Stimulated activated naive CD8-positive, alpha-beta T cell treated with anti-CD3 and anti-CD28 coated beads, Interleukin-15, Interleukin-2, amounts not matched to agents 100 U/mL and 50 U/mL, for 24 hours (primary cell): ENCODE data around the gene SULF2.

Experiments used
- ATAC-seq: fragments of 150-1000 bp; cut with Tn5 transposase; one replicate; pipeline ENCODE4 v1.10.0; 2021
- DNase-seq: peaks from one replicate; pipeline ENCODE4 v3.0.0; 2021

The SULF2 gene

GRCh38 chr20:47762699-47763268 is 22.5 kb downstream of the SULF2 start:
- DNase-seq, result no peak

GRCh38 chr20:47761482-47762047 is 23.7 kb downstream of the SULF2 start:
- DNase-seq, result no peak
- ATAC-seq, result no peak

More at GRCh38 chr20:47762699-47763268, 22.5 kb downstream of the SULF2 start:
- ATAC-seq, result no peak

- ATAC-seq, result no peak
These were observed 24.4 kb downstream of the SULF2 start for GRCh38 chr20:47760686-47761481.

GRCh38 chr20:47758517-47759450 is 26.5 kb downstream of the SULF2 start:
- no peak for ATAC-seq

More at GRCh38 chr20:47760686-47761481, 24.4 kb downstream of the SULF2 start:
- DNase-seq, result no peak

GRCh38 chr20:47757145-47758035 is 27.9 kb downstream of the SULF2 start:
- DNase-seq (no peak), ATAC-seq (no peak)

More at GRCh38 chr20:47758517-47759450, 26.5 kb downstream of the SULF2 start:
- no peak for DNase-seq

- DNase-seq, result no peak
- ATAC-seq, result no peak
These were observed 30.2 kb downstream of the SULF2 start for GRCh38 chr20:47754946-47755652.

- ATAC-seq (no peak), DNase-seq (no peak)
These were observed 30.9 kb downstream of the SULF2 start for GRCh38 chr20:47754388-47754715.

GRCh38 chr20:47753576-47754387 is 31.5 kb downstream of the SULF2 start:
- DNase-seq, result no peak
- ATAC-seq, result no peak

GRCh38 chr20:47751449-47751848 is 33.8 kb downstream of the SULF2 start:
- ATAC-seq (no peak), DNase-seq (no peak)

- DNase-seq (no peak), ATAC-seq (no peak)
These were observed 35.9 kb downstream of the SULF2 start for GRCh38 chr20:47749339-47749738.

GRCh38 chr20:47748823-47749222 is 36.5 kb downstream of the SULF2 start:
- no peak for ATAC-seq
- DNase-seq, result no peak

GRCh38 chr20:47748069-47748468 is 37.2 kb downstream of the SULF2 start:
- no peak for ATAC-seq
- DNase-seq, result no peak

GRCh38 chr20:47747669-47748031 is 37.6 kb downstream of the SULF2 start:
- DNase-seq, result no peak
- no peak for ATAC-seq

- DNase-seq (no peak), ATAC-seq (no peak)
These were observed 40.5 kb downstream of the SULF2 start for GRCh38 chr20:47744803-47745202.

GRCh38 chr20:47743671-47744070 is 41.6 kb downstream of the SULF2 start:
- DNase-seq, result no peak
- ATAC-seq, result no peak

GRCh38 chr20:47741669-47742608 is 43.3 kb downstream of the SULF2 start:
- ATAC-seq (no peak), DNase-seq (no peak)

GRCh38 chr20:47740862-47741184 is 44.5 kb downstream of the SULF2 start:
- no peak for DNase-seq
- ATAC-seq, result no peak

GRCh38 chr20:47740121-47740861 is 45.0 kb downstream of the SULF2 start:
- DNase-seq, result no peak
- ATAC-seq, result no peak
